CD4-positive, alpha-beta T cell (primary cell): Measurements from ENCODE around the gene PLA2G2E. TPM values are rescaled to one million over a fixed set of nuclear protein-coding genes. Genes with fewer than 3 reads are reported as not detected.
A peak's percentile ranks its signal among the peaks of the same experiment; 100 is the strongest.

Source experiments
- ATAC-seq: fragments of 200-7000 bp; cut with Tn5 transposase; one replicate; pipeline ENCODE4 v1.10.0; 2022; ENCODE audit warnings: mild to moderate bottlenecking; ENCODE audit not compliant: poor library complexity
- CTCF ChIA-PET: fragments of 350-600 bp; sonication (Branson Sonifier 250); formaldehyde crosslinking; loops from one replicate; lab custom pipeline; 2021; ENCODE audit warnings: antibody characterized with exemption, inconsistent platforms; lab: Charles Lee
- POLR2A ChIA-PET: fragments of 350-600 bp; sonication (Branson Sonifier 250); formaldehyde crosslinking; loops from one replicate; lab custom pipeline; 2021; ENCODE audit warnings: antibody characterized with exemption, inconsistent platforms; lab: Charles Lee
- DNase-seq, 14 experiments: peaks; one replicate each; pipeline ENCODE4 v3.0.0-alpha.2; 2013 to 2020; ENCODE audit warnings: mixed read lengths in 2 of 14
- H3K27ac ChIP-seq, 2 donors: one replicate each; pipeline versions ENCODE4 v1.5.1 to v1.7.0; 2013; ENCODE audit warnings: low read length in 2 of 2, low read depth in 1 of 2, mild to moderate bottlenecking in 1 of 2
- H3K27me3 ChIP-seq, 2 experiments: 1 replicate in 1 of 2; 2 replicates in 1 of 2; pipeline versions ENCODE4 v1.6.1 to v1.7.0; 2013; ENCODE audit warnings: low read length in 2 of 2, control low read depth in 1 of 2, mild to moderate bottlenecking in 1 of 2, moderate library complexity in 1 of 2; ENCODE audit not compliant: insufficient read depth in 2 of 2, control insufficient read depth in 1 of 2
- H3K36me3 ChIP-seq: one replicate; pipeline ENCODE4 v1.6.1; 2013; ENCODE audit warnings: low read length, control low read depth; ENCODE audit not compliant: insufficient read depth
- H3K4me1 ChIP-seq: one replicate; pipeline ENCODE4 v1.6.1; 2013; ENCODE audit warnings: low read length, control low read depth; ENCODE audit not compliant: insufficient read depth
- H3K4me3 ChIP-seq: one replicate; pipeline ENCODE4 v1.5.1; 2013; ENCODE audit warnings: mild to moderate bottlenecking, low read length, moderate library complexity
- H3K9me3 ChIP-seq, 2 experiments: 1 replicate in 1 of 2; 2 replicates in 1 of 2; pipeline versions ENCODE4 v1.6.1 to v1.7.0; 2013; ENCODE audit warnings: low read length in 2 of 2, mild to moderate bottlenecking in 2 of 2, control low read depth in 1 of 2, moderate library complexity in 1 of 2; ENCODE audit not compliant: control insufficient read depth in 1 of 2, insufficient read depth in 1 of 2
- H3K27ac Mint-ChIP-seq: one replicate; pipeline ENCODE4 v1.8.0; 2020; ENCODE audit warnings: mixed read lengths
- H3K27me3 Mint-ChIP-seq: one replicate; pipeline ENCODE4 v1.8.0; 2021; ENCODE audit warnings: mixed read lengths
- H3K36me3 Mint-ChIP-seq: one replicate; pipeline ENCODE4 v1.8.0; 2021; ENCODE audit warnings: low read depth, mixed read lengths
- H3K4me1 Mint-ChIP-seq: one replicate; pipeline ENCODE4 v1.8.0; 2021; ENCODE audit warnings: low read depth, mixed read lengths
- H3K4me3 Mint-ChIP-seq: one replicate; pipeline ENCODE4 v1.8.0; 2020; ENCODE audit warnings: mild to moderate bottlenecking, mixed read lengths
- H3K9me3 Mint-ChIP-seq: one replicate; pipeline ENCODE4 v1.8.0; 2020; ENCODE audit warnings: mixed read lengths
- CTCF ChIP-seq: fragments of 200-600 bp; IDR thresholded peaks from one replicate; pipeline ENCODE4 v1.8.0; 2022; ENCODE audit warnings: antibody characterized with exemption, mild to moderate bottlenecking
- intact Hi-C, 2 experiments: fragments of 100-400 bp; cut with DNase I in 1 of 2; cut with micrococcal nuclease in 1 of 2; formaldehyde crosslinking; loops; one replicate each; pipeline versions ENCODE4 v1.15.1 to v1.9.0; 2023 to 2025; cut with DNase I, micrococcal nuclease
- total RNA-seq, 174 experiments: library from RNA in 2 of 174; stranded (reverse) in 2 of 174; gene quantifications; one replicate each; pipeline ENCODE4 v1.2.3 and lab custom pipeline; 2021 to 2026

The PLA2G2E gene
- total RNA-seq, 2 experiments from 2014 or later = not detected

GRCh38 chr1:19921310-19921709 lies 2.1 kb downstream of the PLA2G2E start:
- H3K27me3 Mint-ChIP-seq = no peaks in the 10 kb centered on the region
- DNase-seq (no peak), ATAC-seq (no peak)
- H3K9me3 Mint-ChIP-seq = no peaks in the 10 kb centered on the region
- no peak overlapping the region for H3K4me3 Mint-ChIP-seq
- H3K27ac Mint-ChIP-seq = no peak overlapping the region
- H3K27ac ChIP-seq = no peak overlapping the region
- CTCF ChIA-PET = interaction anchor here (0.8 to 1.3 kb wide), 2 partner anchors 231 to 572 kb away, joined by 3 read pairs; no protein-coding TSS in a partner anchor
- peaks cover 6% of the 10 kb centered on the region for H3K4me1 Mint-ChIP-seq
- no peaks in the 10 kb centered on the region for H3K36me3 Mint-ChIP-seq
- no peaks in the 10 kb centered on the region for H3K9me3 ChIP-seq
- no peak overlapping the region for H3K4me3 ChIP-seq
- TF ChIP-seq CTCF = no peak
- H3K36me3 ChIP-seq = no peaks in the 10 kb centered on the region
- intact Hi-C loops = no loop called here
- no peaks in the 10 kb centered on the region for H3K27me3 ChIP-seq
- no peaks in the 10 kb centered on the region for H3K4me1 ChIP-seq
- POLR2A ChIA-PET = no interaction called here

- no peaks in the 10 kb centered on the region for H3K27me3 Mint-ChIP-seq
- H3K27ac ChIP-seq = no peak overlapping the region
- intact Hi-C loops = no loop called here
- H3K4me3 Mint-ChIP-seq = no peak overlapping the region
- CTCF ChIA-PET = interaction anchor here (3.7 kb wide), 1 partner anchor 232 kb away, joined by 18 read pairs; no protein-coding TSS in a partner anchor
- H3K4me1 Mint-ChIP-seq = peaks cover 6% of the 10 kb centered on the region
- no peak for ATAC-seq
- no peak overlapping the region for H3K4me3 ChIP-seq
- no peaks in the 10 kb centered on the region for H3K4me1 ChIP-seq
- H3K27me3 ChIP-seq = no peaks in the 10 kb centered on the region
- H3K36me3 Mint-ChIP-seq = no peaks in the 10 kb centered on the region
- POLR2A ChIA-PET = no interaction called here
- no peak for DNase-seq
- no peaks in the 10 kb centered on the region for H3K9me3 ChIP-seq
- no peaks in the 10 kb centered on the region for H3K36me3 ChIP-seq
- H3K27ac Mint-ChIP-seq = no peak overlapping the region
- H3K9me3 Mint-ChIP-seq = no peaks in the 10 kb centered on the region
- TF ChIP-seq CTCF = no peak
These were observed 3.2 kb downstream of the PLA2G2E start for GRCh38 chr1:19920132-19920710.

- Histone ChIP-seq H3K9me3 (no peaks in the 10 kb centered on the region), H3K27ac (no peak overlapping the region), H3K4me1 (no peaks in the 10 kb centered on the region), H3K36me3 (peaks cover 5% of the 10 kb centered on the region), H3K4me3 (no peak overlapping the region), H3K27me3 (no peaks in the 10 kb centered on the region)
- H3K9me3 Mint-ChIP-seq = no peaks in the 10 kb centered on the region
- ATAC-seq (peak; percentile 69), DNase-seq (peak; percentile 68 to 88 (median 80))
- no peak overlapping the region for H3K27ac Mint-ChIP-seq
- TF ChIP-seq CTCF = peak; percentile 86
- H3K4me3 Mint-ChIP-seq = no peak overlapping the region
- intact Hi-C loops = loop anchor here (1.0 to 10.0 kb wide), 6 partner anchors 44 to 717 kb away; partner anchors contain the start of gene PINK1 (in 1 of the 2)
- peaks cover 16% of the 10 kb centered on the region for H3K36me3 Mint-ChIP-seq
- H3K4me1 Mint-ChIP-seq = peaks cover 6% of the 10 kb centered on the region
- no peaks in the 10 kb centered on the region for H3K27me3 Mint-ChIP-seq
- ChIA-PET POLR2A (no interaction called here), CTCF (interaction anchor here (0.6 to 3.7 kb wide), 4 partner anchors 184 to 413 kb away, joined by 3 to 18 read pairs (median 4); no protein-coding TSS in a partner anchor)
These were observed 5.4 kb downstream of the PLA2G2E start for GRCh38 chr1:19918057-19918456.
